ENCODE data around the gene ADGRA3. TPM values are rescaled to one million over a fixed set of nuclear protein-coding genes. Genes with fewer than 3 reads are reported as not detected.

ADGRA3 gene
- 9.2 and 12.9 TPM in 2 replicates for total RNA-seq

DNA sequence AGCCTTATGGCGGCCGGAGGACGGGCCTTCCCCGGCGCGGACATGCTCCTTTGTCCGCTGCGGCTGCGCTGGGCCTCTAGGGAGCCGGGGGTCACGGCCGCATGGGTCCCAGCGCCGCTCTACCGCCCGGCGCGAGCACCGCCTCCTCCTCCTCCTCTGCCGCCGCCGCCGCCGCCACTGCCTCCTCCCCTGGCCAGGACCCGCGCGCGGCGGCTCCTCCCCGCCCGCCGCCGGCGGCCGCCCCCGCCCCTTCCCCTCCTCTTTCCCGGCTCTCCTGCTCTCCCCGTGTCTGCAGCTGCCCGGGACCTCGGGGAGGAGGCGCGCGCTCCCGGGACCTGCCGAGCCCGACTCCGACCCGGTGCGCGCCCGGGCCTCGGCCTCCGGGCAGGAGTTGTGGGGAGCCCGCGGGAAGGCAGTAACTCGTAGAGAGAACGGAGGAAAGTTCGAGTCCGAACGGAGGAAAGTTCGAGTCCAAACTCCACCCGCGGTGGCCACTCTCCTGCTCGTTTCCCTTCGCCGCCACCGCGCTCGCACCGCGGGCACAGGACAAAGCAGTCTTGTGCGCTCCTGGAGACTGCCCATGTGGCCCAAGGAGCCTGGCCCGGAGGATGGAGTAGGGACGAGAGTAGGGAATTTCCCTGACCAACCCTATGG is at the start of gene ADGRA3:
Gene ADGRA3 (minus strand): TSS at position 179 of the 654 bp plus-strand sequence. CDS start 282 bp downstream, outside the sequence.
- DNase-seq (ENCODE audit: low read depth in 2 of 2) = peak; percentile 71 to 75

- no peak for DNase-seq (ENCODE audit: low read depth in 2 of 2)
Observed at GRCh38 chr4:22556495-22556894, 40.6 kb upstream of the ADGRA3 start.

DNA sequence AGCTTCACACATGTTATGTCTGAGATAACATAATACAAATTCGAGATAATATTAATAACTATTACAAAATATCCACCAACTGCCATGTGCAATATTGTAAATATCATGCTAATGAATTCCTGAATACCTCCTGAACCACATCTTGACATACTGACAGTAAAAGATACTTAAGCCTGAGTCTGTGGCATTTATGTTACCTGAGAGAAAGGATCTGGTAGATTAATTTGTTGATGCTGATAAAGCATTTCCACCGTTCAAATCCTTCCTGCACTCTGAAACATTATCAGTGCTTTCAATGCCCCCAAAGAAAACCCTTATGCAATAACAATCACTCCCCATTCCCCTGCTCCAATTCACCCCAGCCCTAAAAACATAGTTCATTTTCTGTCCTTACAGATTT is 38.8 kb upstream of the ADGRA3 start:
- DNase-seq (ENCODE audit: low read depth in 2 of 2) = no peak

GRCh38 chr4:22553560-22553959 is 37.7 kb upstream of the ADGRA3 start:
- DNase-seq (ENCODE audit: low read depth in 2 of 2) = no peak

GRCh38 chr4:22552812-22553211 is 36.9 kb upstream of the ADGRA3 start:
- no peak for DNase-seq (ENCODE audit: low read depth in 2 of 2)

DNA sequence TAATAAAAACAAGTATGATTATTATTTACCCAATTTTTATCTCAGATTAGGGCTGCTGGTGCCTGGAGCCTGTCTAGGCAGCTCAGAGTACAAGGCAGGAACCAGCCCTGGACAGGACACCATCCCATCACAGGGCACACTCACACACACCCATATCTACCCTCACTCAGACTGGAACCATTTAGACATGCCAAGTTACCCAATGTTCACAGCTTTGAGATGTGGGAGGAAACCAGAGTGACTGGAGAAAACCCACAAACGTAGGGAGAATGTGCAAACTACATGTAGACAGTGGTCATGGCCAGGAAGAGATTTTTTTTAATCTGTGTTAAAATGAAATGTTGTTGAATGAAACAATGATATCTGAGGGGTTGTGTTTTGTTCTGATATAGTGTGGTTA is 35.7 kb upstream of the ADGRA3 start:
- no peak for DNase-seq (ENCODE audit: low read depth in 2 of 2)

DNA sequence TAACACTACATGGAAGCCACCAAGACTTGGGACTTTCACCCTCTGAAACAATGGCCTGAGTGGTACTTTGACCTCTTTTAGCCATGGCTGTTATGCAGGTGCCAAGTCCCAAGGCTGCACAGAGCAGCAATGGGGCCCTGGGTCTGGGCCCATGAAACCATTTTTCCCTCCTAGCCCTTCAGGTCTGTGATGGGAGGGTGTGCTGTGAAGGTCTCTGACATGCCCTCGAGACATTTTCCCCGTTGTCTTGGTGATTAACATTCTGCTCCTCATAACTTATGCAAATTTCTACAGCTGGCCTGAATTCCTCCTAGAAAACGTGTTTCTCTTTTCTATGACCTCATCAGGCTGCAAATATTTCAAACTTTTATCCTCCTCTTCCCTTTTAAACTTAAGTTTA is 30.4 kb upstream of the ADGRA3 start:
- no peak for DNase-seq (ENCODE audit: low read depth in 2 of 2)

DNA sequence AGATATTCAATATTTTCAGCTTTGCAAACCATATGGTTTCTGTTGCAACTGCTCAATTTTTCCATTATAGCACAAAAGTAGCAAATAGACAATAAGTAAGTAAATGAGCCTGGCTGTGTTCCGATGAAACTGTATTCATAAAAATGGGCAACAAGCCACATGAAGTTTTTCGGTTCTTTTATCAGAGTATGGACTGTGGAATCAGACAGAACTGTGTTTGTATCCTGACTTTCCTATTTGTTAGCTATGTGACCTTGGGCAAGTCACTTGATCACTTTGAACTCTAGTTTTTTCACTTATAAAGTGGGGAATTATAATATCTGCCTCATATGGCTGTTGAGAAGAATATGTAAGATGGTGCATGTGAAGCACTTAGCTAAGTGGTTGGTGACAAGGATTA is 23.4 kb upstream of the ADGRA3 start:
- no peak for DNase-seq (ENCODE audit: low read depth in 2 of 2)

DNA sequence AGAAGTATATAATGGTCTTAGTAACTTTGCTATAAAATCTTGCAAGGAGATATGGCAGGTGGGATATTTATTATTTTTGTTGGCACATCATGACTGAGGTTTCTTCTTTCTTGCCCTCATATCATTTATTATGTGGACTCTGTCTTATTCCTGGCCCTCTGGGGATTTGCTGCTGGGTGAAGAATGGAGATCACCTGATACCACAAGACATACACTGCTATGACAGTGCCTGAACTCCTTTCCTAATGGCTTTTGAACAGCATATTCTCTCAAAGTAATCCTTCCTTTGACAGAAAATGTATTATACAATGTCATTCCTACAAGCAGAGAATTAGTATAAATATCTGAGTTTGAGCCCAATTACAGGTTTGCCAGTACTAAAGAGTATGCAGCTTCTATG is 22.0 kb upstream of the ADGRA3 start:
- no peak for DNase-seq (ENCODE audit: low read depth in 2 of 2)

DNA sequence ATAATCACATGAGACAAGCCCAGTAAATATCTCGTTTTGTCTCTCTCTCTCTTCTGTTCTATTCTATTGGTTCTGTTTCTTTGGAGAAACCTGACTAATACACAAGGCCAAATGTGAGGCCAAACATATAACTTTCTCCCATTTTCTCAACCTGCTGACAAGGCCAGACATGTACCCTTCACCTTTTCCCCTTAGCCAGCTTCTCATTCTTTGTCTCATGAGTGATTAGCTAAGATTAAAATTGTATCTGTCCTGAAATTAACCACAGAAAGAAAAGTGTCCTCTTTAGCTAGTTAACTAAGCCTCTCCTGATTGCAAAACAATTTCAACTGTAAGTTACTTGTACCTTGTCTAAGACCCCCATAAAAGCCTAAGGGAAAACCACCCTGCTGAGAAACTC is 18.5 kb upstream of the ADGRA3 start:
- DNase-seq (ENCODE audit: low read depth in 2 of 2) = no peak

GRCh38 chr4:22532896-22533295 is 17.0 kb upstream of the ADGRA3 start:
- no peak for DNase-seq (ENCODE audit: low read depth in 2 of 2)

GRCh38 chr4:22532117-22532516 is 16.3 kb upstream of the ADGRA3 start:
- no peak for DNase-seq (ENCODE audit: low read depth in 2 of 2)

- no peak for DNase-seq (ENCODE audit: low read depth in 2 of 2)
Observed at GRCh38 chr4:22531311-22532019, 15.6 kb upstream of the ADGRA3 start.

DNA sequence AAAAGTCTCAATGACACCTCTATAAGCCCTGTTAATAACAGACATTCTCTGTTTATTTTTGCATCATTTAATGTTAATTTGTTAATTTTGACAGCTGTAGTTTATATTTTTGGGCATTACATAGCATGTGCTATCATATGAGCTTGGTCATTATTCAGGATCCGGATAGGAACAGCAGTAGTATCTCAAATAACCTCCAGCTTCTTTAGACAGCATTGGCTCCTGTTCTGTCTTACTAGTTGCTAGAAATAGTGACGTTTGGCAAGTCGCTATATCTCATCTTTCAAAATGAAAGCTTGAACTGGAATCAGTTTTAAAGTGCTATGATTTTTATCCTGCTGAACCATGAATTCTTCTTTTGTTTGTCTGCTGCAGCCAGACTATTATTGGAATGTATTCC is 9.0 kb upstream of the ADGRA3 start:
- no peak for DNase-seq (ENCODE audit: low read depth in 2 of 2)

DNA sequence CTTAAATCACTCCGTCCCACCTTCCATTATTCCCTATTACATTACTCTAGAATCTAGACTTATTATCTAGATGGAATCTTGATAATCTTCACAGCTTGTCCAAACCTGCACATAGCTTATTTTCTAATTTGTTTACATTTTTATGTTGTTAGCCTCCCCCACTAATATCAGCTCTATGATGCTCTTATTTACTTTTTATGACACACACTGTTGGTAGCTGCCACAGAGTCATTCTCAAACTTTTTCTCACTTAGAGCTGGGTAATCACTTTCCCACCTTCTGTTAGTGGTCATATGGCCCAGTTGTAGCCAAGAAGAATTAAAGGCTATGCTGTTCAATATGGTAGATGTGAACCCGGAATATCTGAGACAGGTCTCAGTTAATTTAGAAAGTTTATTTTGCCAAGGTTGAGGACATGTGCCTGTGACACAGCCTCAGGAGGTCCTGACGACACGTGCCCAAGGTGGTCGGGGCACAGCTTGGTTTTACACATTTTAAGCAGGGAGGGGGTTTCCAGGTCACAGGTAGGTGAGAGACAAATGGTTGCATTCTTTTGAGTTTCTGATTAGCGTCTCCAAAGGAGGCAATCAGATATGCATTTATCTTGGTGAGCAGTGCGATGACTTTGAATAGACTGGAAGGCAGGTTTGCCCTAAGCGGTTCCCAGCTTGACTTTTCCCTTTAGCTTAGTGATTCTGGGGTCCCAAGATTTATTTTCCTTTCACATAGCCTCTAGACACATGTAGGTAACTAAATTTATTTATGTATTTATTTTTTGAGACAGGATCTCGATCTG is 7.0 kb upstream of the ADGRA3 start:
- no peak for DNase-seq (ENCODE audit: low read depth in 2 of 2)

GRCh38 chr4:22522206-22522605 is 6.3 kb upstream of the ADGRA3 start:
- DNase-seq (ENCODE audit: low read depth in 2 of 2) = no peak

DNA sequence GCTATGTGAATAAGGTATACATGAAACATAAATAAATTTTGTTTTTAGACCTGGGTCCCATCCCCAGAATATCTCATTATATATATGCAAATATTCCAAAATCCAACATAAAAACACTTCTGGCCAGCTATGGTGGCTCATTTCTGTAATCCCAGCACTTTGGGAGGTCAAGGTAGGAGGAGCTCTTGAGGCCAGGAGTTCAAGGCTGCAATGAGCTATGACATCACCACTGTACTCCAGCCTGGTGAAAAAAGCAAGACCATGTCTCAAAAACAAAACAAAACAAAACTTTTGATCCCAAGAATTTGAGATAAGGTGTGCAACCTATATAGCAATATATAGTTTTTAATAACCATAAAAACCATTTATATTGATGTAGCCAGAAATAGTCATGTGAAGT is 5.4 kb upstream of the ADGRA3 start:
- no peak for DNase-seq (ENCODE audit: low read depth in 2 of 2)

DNA sequence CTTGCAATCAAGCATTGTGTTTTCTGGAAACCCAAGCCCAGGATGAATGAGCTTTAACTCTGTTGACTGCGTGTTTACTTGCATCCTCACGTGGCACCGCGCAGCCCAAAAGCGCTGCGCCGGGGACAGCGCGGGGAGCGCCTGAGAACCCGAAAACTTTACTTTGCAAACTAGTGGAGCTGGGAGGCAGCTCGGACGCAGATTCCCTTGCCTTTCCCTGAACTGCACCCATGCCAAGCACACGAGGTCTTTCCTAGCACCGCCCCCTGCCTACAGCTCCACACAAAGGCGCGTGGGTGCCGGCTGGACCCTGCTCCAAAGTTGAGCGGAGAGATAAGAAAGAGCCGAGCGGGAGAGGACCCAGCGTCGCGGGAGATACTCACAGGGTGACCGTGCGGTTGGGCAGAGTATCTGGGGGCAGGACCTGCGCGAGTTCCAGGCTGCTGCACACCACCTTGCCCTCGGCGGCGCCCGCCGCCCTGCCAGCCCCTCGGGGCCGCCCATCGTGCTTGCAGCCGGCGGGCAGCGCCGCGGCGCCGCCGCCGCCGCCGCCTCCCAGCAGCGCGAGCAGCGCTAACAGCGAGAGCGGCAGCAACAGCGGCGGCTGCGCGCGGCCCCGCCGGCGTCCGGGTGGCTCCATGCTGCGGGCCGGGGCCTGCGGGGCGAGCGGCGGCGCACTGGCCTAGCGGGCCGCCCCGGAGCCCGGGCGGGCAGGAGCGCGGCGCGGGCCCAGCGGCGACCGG is 550 bp downstream of the ADGRA3 start:
- DNase-seq (ENCODE audit: low read depth in 2 of 2) = peak; percentile 59 to 66

- peak in 1 of 2 donors; percentile 25 for DNase-seq (ENCODE audit: low read depth in 2 of 2)
Observed at GRCh38 chr4:22514481-22514880, 1.4 kb downstream of the ADGRA3 start.

GRCh38 chr4:22514001-22514400 is 1.9 kb downstream of the ADGRA3 start:
- DNase-seq (ENCODE audit: low read depth in 2 of 2) = peak; percentile 36 to 60

DNA sequence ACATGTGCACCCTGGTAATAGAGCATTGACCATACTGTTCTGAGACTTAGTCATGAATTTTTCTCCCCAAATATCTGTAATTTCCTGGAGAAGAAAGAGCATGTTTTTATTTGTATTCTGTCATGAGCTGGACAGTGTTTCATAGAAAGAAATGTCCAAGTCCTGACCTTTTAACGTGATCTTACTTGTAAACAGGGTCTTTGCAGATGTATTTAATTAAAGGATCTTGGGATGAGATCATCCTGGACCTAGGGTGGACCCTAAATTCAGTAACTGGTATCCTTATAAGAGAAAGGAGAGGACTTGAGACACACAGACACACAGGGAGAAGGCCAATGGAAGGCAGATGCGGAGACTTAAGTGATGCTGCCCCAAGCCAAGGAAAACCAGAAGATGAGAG is 3.6 kb downstream of the ADGRA3 start:
- DNase-seq (ENCODE audit: low read depth in 2 of 2) = no peak

- no peak for DNase-seq (ENCODE audit: low read depth in 2 of 2)
Observed at GRCh38 chr4:22510750-22511149, 5.1 kb downstream of the ADGRA3 start.

Data from lung microvascular endothelial cell (primary cell).